ENCODE results near the gene OR2V1. TPM values are rescaled to one million over a fixed set of nuclear protein-coding genes. Genes with fewer than 3 reads are reported as not detected.

OR2V1 gene
- total RNA-seq, 2 donors from 2014 or later, result not detected

DNA sequence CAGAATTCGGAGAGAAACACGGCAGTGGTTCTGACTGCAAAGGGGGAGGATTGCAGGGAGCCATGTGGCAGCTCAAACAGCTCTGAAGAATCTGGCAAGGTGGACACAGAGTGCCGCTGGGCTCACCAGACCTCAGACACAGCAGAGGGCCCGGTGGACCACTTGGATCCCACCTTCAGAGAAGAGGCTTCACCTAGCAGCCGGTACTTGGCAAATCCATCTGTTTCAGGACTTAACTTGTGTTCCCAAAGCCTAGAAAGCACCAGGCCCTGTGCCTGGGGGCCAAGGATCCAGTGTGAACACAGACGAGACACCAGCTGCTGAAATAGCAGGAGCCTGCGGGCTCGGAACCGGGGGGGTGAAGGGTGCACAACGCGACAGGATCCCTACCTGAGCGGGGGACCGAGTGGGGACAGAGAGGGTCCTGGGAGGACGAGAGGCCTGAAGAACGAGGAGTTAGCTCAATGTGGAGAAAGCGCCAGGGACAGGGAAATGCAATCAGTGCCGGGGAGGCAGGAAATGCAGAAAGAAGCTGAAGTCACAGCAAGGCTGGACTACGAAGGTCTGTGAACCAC, 46.3 kb downstream of the OR2V1 start:
- no peak overlapping the region for H3K4me3 ChIP-seq
- H3K36me3 ChIP-seq, result no peaks in the 10 kb centered on the region
- WGBS, result 56% methylated on average over 18 of the region's 18 CpGs
- peaks cover 7% of the 10 kb centered on the region for H3K27me3 ChIP-seq (replicated peaks; ENCODE audit: insufficient read depth)
- intact Hi-C loops (cut with DNase I), result no loop called here
- H3K4me1 ChIP-seq (replicated peaks), result no peaks in the 10 kb centered on the region
- H3K27ac ChIP-seq, result no peak overlapping the region
- no peak for DNase-seq (ENCODE audit: low spot score)
- TF ChIP-seq, protein P1, sequence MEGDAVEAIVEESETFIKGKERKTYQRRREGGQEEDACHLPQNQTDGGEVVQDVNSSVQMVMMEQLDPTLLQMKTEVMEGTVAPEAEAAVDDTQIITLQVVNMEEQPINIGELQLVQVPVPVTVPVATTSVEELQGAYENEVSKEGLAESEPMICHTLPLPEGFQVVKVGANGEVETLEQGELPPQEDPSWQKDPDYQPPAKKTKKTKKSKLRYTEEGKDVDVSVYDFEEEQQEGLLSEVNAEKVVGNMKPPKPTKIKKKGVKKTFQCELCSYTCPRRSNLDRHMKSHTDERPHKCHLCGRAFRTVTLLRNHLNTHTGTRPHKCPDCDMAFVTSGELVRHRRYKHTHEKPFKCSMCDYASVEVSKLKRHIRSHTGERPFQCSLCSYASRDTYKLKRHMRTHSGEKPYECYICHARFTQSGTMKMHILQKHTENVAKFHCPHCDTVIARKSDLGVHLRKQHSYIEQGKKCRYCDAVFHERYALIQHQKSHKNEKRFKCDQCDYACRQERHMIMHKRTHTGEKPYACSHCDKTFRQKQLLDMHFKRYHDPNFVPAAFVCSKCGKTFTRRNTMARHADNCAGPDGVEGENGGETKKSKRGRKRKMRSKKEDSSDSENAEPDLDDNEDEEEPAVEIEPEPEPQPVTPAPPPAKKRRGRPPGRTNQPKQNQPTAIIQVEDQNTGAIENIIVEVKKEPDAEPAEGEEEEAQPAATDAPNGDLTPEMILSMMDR (IDR thresholded peaks at IDR 0.05), result no peak
- no peak for TF ChIP-seq POLR2A (IDR thresholded peaks at IDR 0.05)
- no peak for TF ChIP-seq POLR2AphosphoS5 (IDR thresholded peaks at IDR 0.05)
- no peaks in the 10 kb centered on the region for H3K9me3 ChIP-seq

DNA sequence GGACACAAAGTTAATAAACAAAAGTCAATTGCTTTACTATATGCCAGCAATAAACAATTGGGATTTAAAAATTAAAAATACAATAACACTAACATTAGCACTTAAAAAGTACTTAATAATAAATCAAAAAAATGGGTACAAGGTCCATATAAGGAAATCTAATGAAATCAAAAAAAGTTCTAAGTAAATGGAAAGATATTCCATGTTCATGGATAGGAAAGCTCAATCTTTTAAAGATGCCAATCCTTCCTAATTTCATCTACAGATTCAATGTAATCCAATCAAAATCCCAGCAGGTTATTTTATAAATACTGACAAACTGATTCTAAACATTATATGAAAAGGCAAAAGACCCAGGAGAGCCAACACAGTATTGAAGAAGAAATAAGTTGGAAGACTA, 49.0 kb downstream of the OR2V1 start:
- TF ChIP-seq POLR2AphosphoS5 (IDR thresholded peaks at IDR 0.05), result no peak
- no peak for TF ChIP-seq POLR2A (IDR thresholded peaks at IDR 0.05)
- H3K4me1 ChIP-seq (replicated peaks), result no peaks in the 10 kb centered on the region
- H3K27me3 ChIP-seq (replicated peaks; ENCODE audit: insufficient read depth), result peaks cover 7% of the 10 kb centered on the region
- H3K36me3 ChIP-seq, result no peaks in the 10 kb centered on the region
- DNase-seq (ENCODE audit: low spot score), result no peak
- no peak overlapping the region for H3K4me3 ChIP-seq
- H3K27ac ChIP-seq, result no peak overlapping the region
- intact Hi-C loops (cut with DNase I), result no loop called here
- no peaks in the 10 kb centered on the region for H3K9me3 ChIP-seq

DNA sequence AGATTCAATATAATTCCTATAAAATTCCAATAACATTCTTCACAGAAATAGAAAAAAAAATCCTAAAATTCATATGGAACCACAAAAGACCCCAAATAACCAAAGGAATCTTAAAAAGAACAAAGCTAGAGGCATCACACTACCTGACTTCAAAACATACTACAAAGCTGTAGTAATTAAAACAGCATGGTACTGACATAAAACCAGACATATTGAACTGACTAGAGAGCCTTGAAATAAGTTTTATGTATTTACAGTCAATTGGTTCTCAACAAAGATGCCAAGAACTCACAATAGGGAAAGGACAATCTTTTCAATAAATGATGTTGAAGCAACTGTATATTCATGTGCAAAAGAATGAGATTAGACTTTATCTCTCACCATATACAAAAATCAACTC, 54.0 kb downstream of the OR2V1 start:
- no peaks in the 10 kb centered on the region for H3K4me1 ChIP-seq (replicated peaks)
- H3K4me3 ChIP-seq, result no peak overlapping the region
- DNase-seq (ENCODE audit: low spot score), result no peak
- H3K27me3 ChIP-seq (replicated peaks; ENCODE audit: insufficient read depth), result no peaks in the 10 kb centered on the region
- no peaks in the 10 kb centered on the region for H3K9me3 ChIP-seq
- intact Hi-C loops (cut with DNase I), result no loop called here
- TF ChIP-seq POLR2AphosphoS5 (IDR thresholded peaks at IDR 0.05) (no peak), POLR2A (IDR thresholded peaks at IDR 0.05) (no peak)
- TF ChIP-seq, protein P1 (IDR thresholded peaks at IDR 0.05), result no peak
- no peaks in the 10 kb centered on the region for H3K36me3 ChIP-seq
- no peak overlapping the region for H3K27ac ChIP-seq

Other genes starting within 250 kb of the OR2V1 start
- 1 to 10 TPM in 1 of 2 donors, under 1 TPM in 1; 0.14 to 8.3 TPM for gene BTNL8, start 232.0 kb downstream of the OR2V1 start, total RNA-seq
- 1 to 10 TPM in 1 of 2 donors, not detected in 1; 1.6 TPM for gene BTNL3, start 142.3 kb downstream of the OR2V1 start, total RNA-seq
- 10 to 100 TPM; 11.7 to 13.0 TPM for gene BTNL9, start 90.9 kb downstream of the OR2V1 start, total RNA-seq
- not detected for gene OR2V2, start 16.4 kb upstream of the OR2V1 start, total RNA-seq
- gene TRIM7, start 74.0 kb upstream of the OR2V1 start, total RNA-seq, result 1 to 10 TPM; 4.5 to 6.4 TPM
- 10 to 100 TPM; 16.9 to 28.3 TPM for gene TRIM41, start 92.1 kb upstream of the OR2V1 start, total RNA-seq
- gene RACK1, start 112.7 kb upstream of the OR2V1 start, total RNA-seq, result 1,000 to 10,000 TPM; 2,058 to 4,360 TPM
- 10 to 100 TPM; 11.2 to 15.2 TPM for gene TRIM52, start 130.0 kb upstream of the OR2V1 start, total RNA-seq
- not detected for gene OR4F3, start 236.1 kb upstream of the OR2V1 start, total RNA-seq

All from prostate gland (tissue), 2 donors.